HG02840 (cell line): ENCODE results near the gene AP3B2.
"Not testable (repeated sequence)": the region's sequence is repeated elsewhere in the genome, so short reads cannot be mapped to it uniquely, and the experiment has no call there.

Experiments used
- ATAC-seq: cut with Tn5 transposase; IDR thresholded peaks from one replicate; pipeline ENCODE4 v1.9.1; 2021; ENCODE audit warnings: mild to moderate bottlenecking, moderate library complexity, moderate number of reproducible peaks; ENCODE audit not compliant: unreplicated experiment, low FRiP score

AP3B2 gene

GRCh38 chr15:82649226-82649999 is 60.3 kb downstream of the AP3B2 start:
- ATAC-seq: no peak

GRCh38 chr15:82648257-82649103 is 61.2 kb downstream of the AP3B2 start:
- ATAC-seq: no peak

GRCh38 chr15:82647835-82648256 is 61.8 kb downstream of the AP3B2 start:
- ATAC-seq: no peak

GRCh38 chr15:82647045-82647834 is 62.4 kb downstream of the AP3B2 start, which contains the start of gene CPEB1:
CPEB1 (minus strand) TSS chr15:82647363; CDS start chr15:82628459, 18,904 bp downstream.
- ATAC-seq: no peak

GRCh38 chr15:82646250-82647044 is 63.2 kb downstream of the AP3B2 start:
- ATAC-seq: no peak

GRCh38 chr15:82644967-82645852 is 64.5 kb downstream of the AP3B2 start:
- not testable (repeated sequence) for ATAC-seq

- ATAC-seq: no peak
These were observed 65.7 kb downstream of the AP3B2 start for GRCh38 chr15:82643992-82644391.

- ATAC-seq: no peak
These were observed 67.0 kb downstream of the AP3B2 start for GRCh38 chr15:82642656-82643055.

GRCh38 chr15:82641129-82641798 is 68.4 kb downstream of the AP3B2 start:
- ATAC-seq: no peak

GRCh38 chr15:82640672-82641071 is 69.0 kb downstream of the AP3B2 start:
- no peak for ATAC-seq

- ATAC-seq: no peak
These were observed 73.9 kb downstream of the AP3B2 start for GRCh38 chr15:82635798-82636197.

GRCh38 chr15:82630033-82630432 is 79.6 kb downstream of the AP3B2 start:
- no peak for ATAC-seq

- ATAC-seq: no peak
These were observed 84.5 kb downstream of the AP3B2 start for GRCh38 chr15:82625136-82625535.

GRCh38 chr15:82624438-82624837 is 85.2 kb downstream of the AP3B2 start:
- ATAC-seq: no peak

GRCh38 chr15:82624008-82624407 is 85.7 kb downstream of the AP3B2 start:
- no peak for ATAC-seq

GRCh38 chr15:82621970-82622369 is 87.7 kb downstream of the AP3B2 start:
- ATAC-seq: no peak

GRCh38 chr15:82613747-82614146 is 95.9 kb downstream of the AP3B2 start:
- ATAC-seq: no peak

GRCh38 chr15:82611348-82611747 is 98.3 kb downstream of the AP3B2 start:
- ATAC-seq: no peak
